K562 (cell line): ENCODE data around the gene DOCK7. TPM values are rescaled to one million over a fixed set of nuclear protein-coding genes. Genes with fewer than 3 reads are reported as not detected.

ENCODE experiments used
- ATAC-seq: fragments of 200-7000 bp; cut with Tn5 transposase; 3 replicates; pipeline ENCODE4 v1.9.1; 2020; ENCODE audit warnings: moderate library complexity
- BruUV-seq: library from RNA; stranded (reverse); fragments of 400-500 nt; replicated peaks from 2 replicates; lab custom pipeline; 2021; lab: Mats Ljungman, UMichigan
- CTCF ChIA-PET: fragments of 300-600 bp; formaldehyde crosslinking; extraction: SDS; loops from one replicate; lab custom pipeline; 2021; ENCODE audit warnings: low intra/inter-chr PET ratio; lab: Yijun Ruan, JAX
- POLR2A ChIA-PET: fragments of 300-600, 350-650 bp; sonication (Branson Sonifier 250); formaldehyde crosslinking; extraction: SDS; loops from one replicate; lab custom pipeline; 2021; ENCODE audit warnings: antibody characterized with exemption, inconsistent platforms; lab: Yijun Ruan, JAX
- DNase-seq, 4 experiments: peaks; one replicate each; pipeline versions ENCODE4 v3.0.0 to v3.0.0-alpha.2; 2011 to 2018; ENCODE audit warnings: low spot score in 3 of 4, mixed read lengths in 3 of 4; ENCODE audit errors: extremely low read depth in 1 of 4
- FAIRE-seq: peaks from 2 replicates; lab custom pipeline; 2011; peaks lifted over from hg19 to GRCh38; lab: Jason Lieb, UNC
- H2AFZ ChIP-seq: 2 replicates; pipeline ENCODE4 v1.6.0; 2011; ENCODE audit warnings: low read depth, low read length, control low read depth, inconsistent platforms
- H3K27ac ChIP-seq: fragments of 200-600 bp; 3 replicates; pipeline ENCODE4 v1.8.0; 2011; ENCODE audit warnings: low read depth, mild to moderate bottlenecking, control low read depth, inconsistent platforms, low read length, moderate library complexity, mixed read lengths; ENCODE audit errors: extremely low read depth
- H3K27me3 ChIP-seq, 2 experiments: fragments of 300-600 bp in 1 of 2; 2 replicates in 1 of 2; 3 replicates in 1 of 2; pipeline versions ENCODE4 v1.6.0 to v1.8.0; 2011; ENCODE audit warnings: inconsistent platforms in 2 of 2, low read length in 2 of 2, mild to moderate bottlenecking in 1 of 2, mixed read lengths in 1 of 2, moderate library complexity in 1 of 2; ENCODE audit not compliant: control insufficient read depth in 2 of 2, insufficient read depth in 2 of 2
- H3K36me3 ChIP-seq: fragments of 300-600 bp; 3 replicates; pipeline ENCODE4 v1.8.0; 2011; ENCODE audit warnings: mild to moderate bottlenecking, low read length, inconsistent platforms; ENCODE audit not compliant: control insufficient read depth, insufficient read depth
- H3K4me1 ChIP-seq, 2 experiments: fragments of 200-600 bp in 1 of 2; replicated peaks in 1 of 2; 2 replicates in 1 of 2; 3 replicates in 1 of 2; pipeline versions ENCODE4 v1.5.1 to v1.8.0; 2011; ENCODE audit warnings: inconsistent platforms in 2 of 2, low read length in 2 of 2, mild to moderate bottlenecking in 1 of 2, mixed read lengths in 1 of 2, moderate library complexity in 1 of 2; ENCODE audit not compliant: control insufficient read depth in 2 of 2, insufficient read depth in 2 of 2
- H3K4me2 ChIP-seq: 2 replicates; pipeline ENCODE4 v1.6.1; 2011; ENCODE audit warnings: low read length, control low read depth, inconsistent platforms, mixed read lengths; ENCODE audit not compliant: insufficient read depth
- H3K4me3 ChIP-seq: fragments of 200-600 bp; sonication (generic), shearing (Covaris generic); 2 replicates; pipeline ENCODE4 v1.5.1; 2016; ENCODE audit warnings: control low read depth, inconsistent platforms
- H3K79me2 ChIP-seq: fragments of 200-600 bp; 3 replicates; pipeline ENCODE4 v1.8.0; 2011; ENCODE audit warnings: low read length, inconsistent platforms; ENCODE audit not compliant: control insufficient read depth, insufficient read depth
- H3K9ac ChIP-seq, 2 experiments: 2 replicates each; pipeline versions ENCODE4 v1.6.0 to v1.6.1; 2011; ENCODE audit warnings: low read depth in 2 of 2, low read length in 2 of 2, control low read depth in 1 of 2, inconsistent platforms in 1 of 2, mild to moderate bottlenecking in 1 of 2, mixed read lengths in 1 of 2; ENCODE audit not compliant: insufficient read depth in 1 of 2
- H3K9me1 ChIP-seq: one replicate; pipeline ENCODE4 v1.6.0; 2011; ENCODE audit warnings: inconsistent platforms, mild to moderate bottlenecking, low read length, moderate library complexity; ENCODE audit not compliant: control insufficient read depth, insufficient read depth
- H3K9me3 ChIP-seq: replicated peaks from 2 replicates; pipeline ENCODE4 v1.5.1; 2011; ENCODE audit warnings: low read depth, low read length, inconsistent platforms; ENCODE audit not compliant: control insufficient read depth, insufficient read depth
- H4K20me1 ChIP-seq: replicated peaks from 2 replicates; pipeline ENCODE4 v1.6.1; 2011; ENCODE audit warnings: low read length, inconsistent platforms, mixed read lengths; ENCODE audit not compliant: control insufficient read depth, insufficient read depth
- ELF2 ChIP-seq: fragments of 250-450 bp; sonication (Bioruptor Pico); IDR thresholded peaks from 2 replicates; pipeline ENCODE4 v1.5.0; 2021; ENCODE audit warnings: mild to moderate bottlenecking
- GABPA ChIP-seq: fragments of 200-800 bp; sonication (Bioruptor generic); conservative IDR thresholded peaks from 2 replicates; pipeline ENCODE4 v1.6.1; 2016; ENCODE audit warnings: low read depth, missing genetic modification characterization, missing compliant biosample characterization
- KLF1 ChIP-seq: fragments of 450-650 bp; IDR thresholded peaks from 2 replicates; pipeline ENCODE4 v1.6.1; 2016; ENCODE audit warnings: missing genetic modification characterization, missing compliant biosample characterization
- RERE ChIP-seq: sonication (generic); formaldehyde crosslinking; IDR thresholded peaks from 2 replicates; pipeline ENCODE4 v1.8.0; 2023; ENCODE audit warnings: missing genetic modification reagents, mild to moderate bottlenecking, borderline replicate concordance
- ZFP91 ChIP-seq: sonication (generic); formaldehyde crosslinking; IDR thresholded peaks from 2 replicates; pipeline ENCODE4 v1.8.0; 2022; ENCODE audit warnings: mild to moderate bottlenecking, missing genetic modification reagents
- ZNF324 ChIP-seq: fragments of 250-450 bp; sonication (Bioruptor Pico); IDR thresholded peaks from 2 replicates; pipeline ENCODE4 v1.4.0; 2020; ENCODE audit warnings: mild to moderate bottlenecking
- ZNF561 ChIP-seq: fragments of 450-650 bp; formaldehyde crosslinking; conservative IDR thresholded peaks from 2 replicates; pipeline ENCODE4 v1.4.0; 2020; ENCODE audit warnings: mild to moderate bottlenecking, moderate library complexity
- ZNF57 ChIP-seq: fragments of 450-650 bp; formaldehyde crosslinking; IDR thresholded peaks from 2 replicates; pipeline ENCODE4 v1.4.0; 2020; ENCODE audit warnings: mild to moderate bottlenecking, moderate library complexity
- ZNF609 ChIP-seq: sonication (generic); formaldehyde crosslinking; IDR thresholded peaks from 2 replicates; pipeline ENCODE4 v1.8.1; 2023; ENCODE audit warnings: missing genetic modification reagents, mild to moderate bottlenecking, borderline replicate concordance
- WGBS: fragments of 100-300 bp; shearing (Covaris generic); methylation state at CpG from one replicate; pipeline ENCODE4 v1.1.6; 2016; ENCODE audit warnings: low coverage, mixed read lengths; ENCODE audit not compliant: insufficient coverage; ENCODE audit errors: missing lambda C conversion rate; 5-methylcytosine and 5-hydroxymethylcytosine counted together
- in situ Hi-C: fragments of 300-500 bp; cut with MboI; formaldehyde crosslinking; loops from 4 replicates; pipeline ENCODE4 v1.15.0; 2018; ENCODE audit warnings: inconsistent platforms, mixed read lengths
- intact Hi-C: fragments of 100-400 bp; cut with micrococcal nuclease; formaldehyde crosslinking; loops from 2 replicates; pipeline ENCODE4 v1.14.2; 2022
- polyA plus RNA-seq, 8 experiments: library from polyadenylated mRNA; depleted of rRNA in 4 of 8; stranded (reverse) in 5 of 8; unstranded in 3 of 8; fragments of >200 nt; fragmentation: Nextera tagmentation in 2 of 8; fragmentation: Illumina TruSeq in 1 of 8; extraction: Ambion mirVana in 2 of 8; extraction: Trizol in 1 of 8; gene quantifications; 2 replicates each; pipeline versions ENCODE4 v1.2.1 to v1.2.3, GENCODE V29; 2011 to 2014; ENCODE audit warnings: inconsistent platforms in 1 of 8, missing spikeins in 1 of 8
- total RNA-seq, 7 experiments: library from RNA; depleted of rRNA in 6 of 7; stranded (reverse); fragments of >200 nt in 6 of 7; fragmentation: Illumina TruSeq in 2 of 7; extraction: Trizol in 2 of 7; gene quantifications; 2 replicates each; pipeline versions ENCODE4 v1.2.1 to v1.2.3, GENCODE V29; 2011 to 2021; ENCODE audit warnings: low replicate concordance in 1 of 7

The DOCK7 gene
- total and polyA plus RNA-seq, 9 of the 15 experiments (the other 6 are each of a cell fraction or from before 2014, with no cell fraction given) = 4.9 to 35.1 (median 12.6) TPM

- TF ChIP-seq ZNF609 = no peak
- no peak for TF ChIP-seq ZFP91 (CRISPR knock-in tag)
- no peak for TF ChIP-seq ZNF561 (CRISPR knock-in tag)
Measured at GRCh38 chr1:62406576-62406975, 281.6 kb downstream of the DOCK7 start (continued).

- intact Hi-C loops = loop anchor here (10.0 kb wide), 1 partner anchor 340 kb away; no protein-coding TSS in a partner anchor
- no peaks in the 10 kb centered on the region for H3K4me1 ChIP-seq
- no peak overlapping the region for H3K4me3 ChIP-seq
- H3K79me2 ChIP-seq = no peaks in the 10 kb centered on the region
- POLR2A ChIA-PET = interaction anchor here (0.6 kb wide), 1 partner anchor 1248 kb away, joined by 3 read pairs; no protein-coding TSS in a partner anchor
- no peaks in the 10 kb centered on the region for H3K9me3 ChIP-seq
- no peak overlapping the region for H3K4me2 ChIP-seq
- CTCF ChIA-PET = no interaction called here
- no peaks in the 10 kb centered on the region for H3K9me1 ChIP-seq
- H3K36me3 ChIP-seq = no peaks in the 10 kb centered on the region
- FAIRE-seq (no peak), ATAC-seq (no peak), DNase-seq (no peak)
- H3K27ac ChIP-seq = no peak overlapping the region
- BruUV-seq = no TSS peak
- peaks cover 18 to 27% of the 10 kb centered on the region in 2 experiments; a peak in 4 of 5 replicates for H3K27me3 ChIP-seq
- H4K20me1 ChIP-seq = no peaks in the 10 kb centered on the region
- WGBS = 0% methylated on average over 2 of the region's 2 CpGs
- in situ Hi-C loops = loop anchor here (5.0 kb wide), 1 partner anchor 228 kb away; no protein-coding TSS in a partner anchor
- H3K9ac ChIP-seq = no peak overlapping the region
- H2AFZ ChIP-seq = no peak overlapping the region
- TF ChIP-seq RERE (CRISPR knock-in tag) (no peak), ZNF324 (CRISPR knock-in tag) (no peak), ZNF57 (CRISPR knock-in tag) (no peak), KLF1 (tag) (no peak), ELF2 (no peak), GABPA (no peak)
Measured at GRCh38 chr1:62405247-62405646, 282.9 kb downstream of the DOCK7 start.
